GM12891 (cell line): ENCODE results near the gene VWA8.
"Not testable (repeated sequence)": the region's sequence is repeated elsewhere in the genome, so short reads cannot be mapped to it uniquely, and the experiment has no call there.

ENCODE experiments used
- DNase-seq: peaks from one replicate; pipeline ENCODE4 v3.0.0; 2011; ENCODE audit warnings: low spot score; ENCODE audit not compliant: insufficient read length
- FAIRE-seq: peaks from 2 replicates; lab custom pipeline; 2011; peaks lifted over from hg19 to GRCh38; lab: Jason Lieb, UNC
- PAX5 ChIP-seq: IDR thresholded peaks from 2 replicates; pipeline ENCODE4 v1.6.1; 2011; ENCODE audit warnings: low read length, moderate library complexity, mild to moderate bottlenecking; ENCODE audit not compliant: insufficient read depth, severe bottlenecking
- POLR2A ChIP-seq: IDR thresholded peaks from 2 replicates; pipeline ENCODE4 v1.6.1; 2011; ENCODE audit warnings: low read depth, low read length, control low read depth
- POLR2AphosphoS5 ChIP-seq: IDR thresholded peaks from 2 replicates; pipeline ENCODE4 v1.6.1; 2011; ENCODE audit warnings: low read depth, low read length, control low read depth
- POU2F2 ChIP-seq: IDR thresholded peaks from 2 replicates; pipeline ENCODE4 v1.6.1; 2011; ENCODE audit warnings: low read depth, mild to moderate bottlenecking, control low read depth, low read length, moderate library complexity
- SPI1 ChIP-seq: IDR thresholded peaks from 2 replicates; pipeline ENCODE4 v1.6.1; 2011; ENCODE audit warnings: low read depth, low read length, control low read depth
- TAF1 ChIP-seq: IDR thresholded peaks from 2 replicates; pipeline ENCODE4 v1.6.1; 2011; ENCODE audit warnings: low read depth, low read length, control low read depth

VWA8 gene

DNA sequence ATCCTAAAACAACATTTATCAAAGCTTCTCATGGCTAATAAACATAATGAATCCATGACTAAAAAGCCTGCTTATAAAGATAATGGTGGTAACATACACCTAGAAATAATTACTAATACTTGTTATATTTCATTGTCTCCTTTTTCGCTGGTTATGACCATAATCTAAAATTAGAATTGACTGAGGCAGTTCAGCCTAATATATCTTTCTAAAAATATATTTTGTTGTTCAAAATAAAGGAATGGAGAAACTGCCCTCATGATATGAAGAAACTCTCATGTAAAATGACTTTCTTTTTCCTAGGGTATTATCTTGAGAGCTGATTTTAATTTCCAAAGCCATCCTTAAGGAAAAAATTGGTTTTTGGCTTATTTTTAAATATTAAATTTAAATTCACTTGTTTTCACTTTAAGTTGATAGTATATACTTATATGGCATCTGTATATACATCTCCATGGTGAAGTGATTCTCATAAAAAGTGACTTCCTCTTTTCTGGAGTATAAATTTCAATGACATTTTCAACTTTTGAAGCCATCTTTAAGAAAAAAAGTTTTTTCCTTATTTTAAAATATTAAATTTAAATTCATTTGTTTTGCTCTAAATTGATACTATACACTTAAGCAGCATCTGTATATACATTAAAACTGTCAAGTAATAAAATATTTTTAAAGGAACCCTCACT lies 204.6 kb downstream of the VWA8 start:
- peak; percentile 10; the same call in 1 of the 2 replicates for TF ChIP-seq SPI1
- TF ChIP-seq POLR2A, result no peak
- DNase-seq, result no peak
- no peak for FAIRE-seq

- FAIRE-seq, result no peak
- TF ChIP-seq POLR2AphosphoS5 (no peak), PAX5 (no peak), TAF1 (no peak), POLR2A (no peak), POU2F2 (no peak), SPI1 (no peak)
- DNase-seq, result no peak
These were observed 209.0 kb downstream of the VWA8 start for GRCh38 chr13:41751734-41752445.

DNA sequence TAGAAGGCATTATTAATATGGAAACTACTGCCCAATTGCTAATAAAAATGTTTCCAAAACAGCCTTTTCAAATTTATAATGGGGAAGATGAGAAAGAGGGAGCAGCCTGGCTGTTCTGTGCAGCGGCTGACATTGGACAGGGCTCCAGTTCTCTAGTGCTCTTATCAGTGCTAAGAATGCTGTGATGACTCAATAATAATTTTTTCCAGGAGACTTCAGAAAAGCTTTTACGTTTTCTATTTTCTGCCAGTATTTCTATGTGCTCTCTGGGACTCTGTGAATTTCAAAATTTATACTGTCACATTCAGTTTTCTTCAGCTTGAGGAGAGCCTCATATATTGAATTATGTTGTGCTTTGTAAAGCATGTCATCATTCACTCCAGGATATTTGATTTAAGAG lies 209.6 kb downstream of the VWA8 start:
- FAIRE-seq, result no peak

GRCh38 chr13:41746259-41746658 lies 214.7 kb downstream of the VWA8 start:
- FAIRE-seq (no peak), DNase-seq (no peak)
- TF ChIP-seq TAF1 (no peak), PAX5 (no peak), POLR2A (no peak), POLR2AphosphoS5 (no peak), SPI1 (no peak), POU2F2 (no peak)

More for the DNA sequence above, 209.6 kb downstream of the VWA8 start:
- TF ChIP-seq PAX5 (no peak), POU2F2 (no peak), SPI1 (no peak), POLR2AphosphoS5 (no peak), POLR2A (no peak), TAF1 (no peak)
- DNase-seq, result no peak

DNA sequence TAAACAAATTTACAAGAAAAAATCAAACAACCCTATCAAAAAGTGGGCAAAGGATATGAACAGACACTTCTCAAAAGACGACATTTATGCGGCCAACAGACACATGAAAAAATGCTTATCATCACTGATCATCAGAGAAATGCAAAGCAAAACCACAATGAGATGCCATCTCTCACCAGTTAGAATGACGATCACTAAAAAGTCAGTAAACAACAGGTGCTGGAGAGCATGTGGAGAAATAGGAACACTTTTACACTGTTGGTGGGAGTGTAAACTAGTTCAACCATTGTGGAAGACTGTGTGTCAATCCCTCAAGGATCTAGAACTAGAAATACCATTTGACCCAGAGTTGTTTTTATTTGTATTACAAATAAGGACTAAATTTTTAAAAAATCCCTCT lies 215.4 kb downstream of the VWA8 start:
- not testable (repeated sequence) for FAIRE-seq, DNase-seq

- no peak for DNase-seq
- TF ChIP-seq POLR2AphosphoS5 (no peak), PAX5 (no peak), SPI1 (no peak), TAF1 (no peak)
- no peak for FAIRE-seq
These were observed 217.9 kb downstream of the VWA8 start for GRCh38 chr13:41742917-41743552.

- FAIRE-seq (no peak), DNase-seq (no peak)
- no peak for TF ChIP-seq POLR2A
- no peak for TF ChIP-seq POLR2AphosphoS5
- TF ChIP-seq POU2F2, result no peak
- TF ChIP-seq SPI1, result no peak
- TF ChIP-seq TAF1, result no peak
- no peak for TF ChIP-seq PAX5
These were observed 220.4 kb downstream of the VWA8 start for GRCh38 chr13:41740479-41740878.

DNA sequence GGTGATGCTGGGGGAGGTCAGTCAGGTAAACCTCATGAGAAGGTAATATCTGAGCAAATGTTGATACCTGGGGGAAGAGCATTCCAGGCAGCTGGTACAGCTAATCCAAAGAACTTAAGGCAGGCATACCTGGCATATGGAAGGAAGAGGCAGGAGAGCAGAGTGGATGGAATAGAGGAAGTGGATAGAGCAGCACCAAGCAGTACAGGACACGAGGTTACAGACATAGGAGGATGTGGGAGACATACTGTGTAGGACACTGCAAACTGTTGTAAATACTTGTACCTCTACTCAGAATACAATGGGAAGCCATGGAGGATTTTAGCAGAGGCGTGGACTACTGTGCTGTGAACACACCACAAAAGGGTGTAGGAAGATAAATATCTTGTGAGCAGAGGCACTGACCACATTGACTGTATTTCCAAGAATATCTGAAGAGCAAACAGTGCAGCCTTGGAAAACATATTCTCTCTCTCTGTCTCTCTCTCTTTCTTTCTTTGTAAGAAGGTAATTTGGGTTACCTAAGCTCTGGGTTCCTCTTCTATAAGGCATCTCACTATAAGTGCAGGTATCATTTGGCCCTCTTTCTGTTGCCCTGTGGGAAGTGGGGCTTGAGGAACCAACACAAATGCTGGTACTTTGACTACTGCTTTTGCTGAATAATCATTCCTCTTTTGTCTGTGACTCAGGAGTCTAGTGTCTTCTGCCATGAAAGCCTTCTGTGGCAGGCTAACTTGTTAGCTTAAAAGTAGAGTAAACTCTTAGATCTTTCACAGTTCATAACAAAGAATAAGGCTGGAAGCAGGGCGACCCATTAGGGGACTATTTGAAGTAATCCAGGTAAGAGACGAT lies 238.0 kb downstream of the VWA8 start:
- TF ChIP-seq POU2F2 (no peak), SPI1 (peak; percentile 37; the same call in 1 of the 2 replicates), POLR2AphosphoS5 (no peak)
- FAIRE-seq (no peak), DNase-seq (no peak)

DNA sequence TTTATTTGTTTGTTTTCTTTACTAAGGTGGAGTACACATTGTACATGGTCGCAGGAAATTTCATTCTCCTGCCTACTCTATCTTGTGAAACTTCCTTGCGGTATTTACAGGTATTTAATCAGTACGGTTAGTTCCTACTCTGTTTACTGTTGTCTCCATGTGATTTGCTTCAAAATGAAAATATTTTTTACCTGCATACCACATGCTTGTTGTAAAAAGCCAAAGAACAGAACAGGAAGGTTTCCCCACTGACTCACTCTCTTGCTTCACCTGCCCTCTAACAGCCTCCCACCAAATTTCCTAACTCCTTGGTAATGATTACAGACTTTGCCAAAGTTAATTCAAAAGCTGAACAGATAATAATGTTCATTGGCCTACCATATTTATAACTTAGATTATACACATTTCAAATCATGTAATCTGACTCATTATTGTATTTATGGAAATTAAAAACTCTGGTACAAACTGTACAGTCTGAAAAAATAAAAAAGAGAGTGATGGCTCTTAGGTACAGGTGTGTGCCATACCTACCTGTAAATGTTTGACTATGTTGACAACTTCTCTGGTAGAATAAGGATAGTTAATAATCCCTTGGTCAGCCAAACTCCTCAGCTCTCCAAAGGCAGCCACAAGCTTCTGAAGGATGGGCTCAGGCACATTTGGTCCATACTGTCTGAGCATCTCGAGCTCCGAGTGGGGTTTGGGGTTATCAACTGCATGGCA lies 239.9 kb downstream of the VWA8 start:
- FAIRE-seq (no peak), DNase-seq (no peak)
- TF ChIP-seq POLR2AphosphoS5 (no peak), POU2F2 (no peak), TAF1 (no peak), SPI1 (no peak), POLR2A (no peak), PAX5 (no peak)
